Ovary (tissue), 3 donors: ENCODE measurements around the gene METTL23.

ENCODE experiments used
- CTCF ChIP-seq, 3 donors: fragments of 450-650 bp in 2 of 3; fragments of 200-600 bp in 1 of 3; IDR thresholded peaks; one replicate each; pipeline versions ENCODE4 v1.5.1 to v1.8.0; 2016 to 2022; ENCODE audit warnings: antibody characterized with exemption in 3 of 3, mild to moderate bottlenecking in 1 of 3
- POLR2A ChIP-seq: fragments of 450-650 bp; IDR thresholded peaks from one replicate; pipeline ENCODE4 v1.6.1; 2017; ENCODE audit warnings: antibody characterized with exemption, mild to moderate bottlenecking, moderate library complexity
- donor health status: DM: no; HTN: no; CAD: no.

- TF ChIP-seq CTCF (IDR thresholded peaks at IDR 0.05): no peak
- no peak for TF ChIP-seq POLR2A
Observed at GRCh38 chr17:76740329-76741118, 13.9 kb downstream of the METTL23 start.
